Measurements from ENCODE around the gene CPT1A.

Gene CPT1A

DNA sequence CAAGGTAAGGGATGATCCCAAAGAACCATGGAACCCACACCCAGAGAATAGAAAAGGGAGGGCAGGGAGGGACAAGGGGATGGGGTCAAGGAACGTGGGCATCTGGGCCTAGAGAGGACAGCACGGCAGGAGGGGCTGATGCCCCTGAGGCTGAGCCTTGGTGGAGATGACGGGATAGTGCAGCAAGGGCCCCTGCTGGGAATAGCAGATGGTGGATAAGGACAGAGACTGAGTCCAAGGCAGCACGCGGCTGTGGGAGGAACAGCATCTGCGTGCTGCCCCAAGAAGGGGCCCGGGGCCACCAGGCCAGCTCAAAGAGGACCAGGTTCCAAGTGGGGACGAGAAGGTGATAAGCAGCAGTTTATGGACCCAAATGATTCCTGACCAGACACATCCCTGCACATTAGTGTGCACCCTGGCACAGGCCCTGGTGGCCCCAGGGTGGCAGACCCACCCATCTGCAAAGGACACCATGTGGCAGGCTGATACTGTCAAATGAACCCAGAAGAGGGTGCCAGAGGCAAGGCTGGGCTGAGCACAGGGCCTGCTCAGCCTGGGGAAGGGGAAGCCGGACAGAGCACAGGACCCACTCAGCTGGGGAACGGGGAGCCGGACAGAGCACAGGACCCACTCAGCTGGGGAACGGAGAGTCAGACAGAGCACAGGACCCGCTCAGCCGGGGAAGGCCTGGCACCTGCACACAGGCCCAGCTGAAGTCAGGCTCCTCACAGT is 77.6 kb downstream of the CPT1A start:
- Histone ChIP-seq H2AFZ (ENCODE audit: low read length) (no peak overlapping the region), H3K36me3 (ENCODE audit: insufficient read depth, low read length) (peaks cover 65% of the 10 kb centered on the region; the same call in 1 of the 2 replicates), H3K4me2 (ENCODE audit: low read depth, low read length, poor library complexity, severe bottlenecking) (no peak overlapping the region), H3K79me2 (ENCODE audit: insufficient read depth, low read length) (no peaks in the 10 kb centered on the region), H3F3A (ENCODE audit: low read depth) (no peaks in the 10 kb centered on the region), H3K27me3 (ENCODE audit: insufficient read depth, low read length, poor library complexity, severe bottlenecking) (no peaks in the 10 kb centered on the region), H3K4me1 (ENCODE audit: insufficient read depth, low read length, poor library complexity, severe bottlenecking) (no peaks in the 10 kb centered on the region), H3K9me2 (replicated peaks; ENCODE audit: low read depth, low read length) (no peaks in the 10 kb centered on the region), H3K9me3 (ENCODE audit: insufficient read depth, low read depth, low read length) (no peaks in the 10 kb centered on the region), H4K20me1 (ENCODE audit: insufficient read depth, low read length, poor library complexity, severe bottlenecking) (no peaks in the 10 kb centered on the region), H3K9ac (ENCODE audit: low read depth, low read length, poor library complexity, severe bottlenecking) (no peak overlapping the region), H3K4me3 (ENCODE audit: low read length, poor library complexity, severe bottlenecking) (no peak overlapping the region)
- no peak for TF ChIP-seq EZH2phosphoT487 (IDR thresholded peaks at IDR 0.05; ENCODE audit: borderline replicate concordance)
- TF ChIP-seq, protein P1, sequence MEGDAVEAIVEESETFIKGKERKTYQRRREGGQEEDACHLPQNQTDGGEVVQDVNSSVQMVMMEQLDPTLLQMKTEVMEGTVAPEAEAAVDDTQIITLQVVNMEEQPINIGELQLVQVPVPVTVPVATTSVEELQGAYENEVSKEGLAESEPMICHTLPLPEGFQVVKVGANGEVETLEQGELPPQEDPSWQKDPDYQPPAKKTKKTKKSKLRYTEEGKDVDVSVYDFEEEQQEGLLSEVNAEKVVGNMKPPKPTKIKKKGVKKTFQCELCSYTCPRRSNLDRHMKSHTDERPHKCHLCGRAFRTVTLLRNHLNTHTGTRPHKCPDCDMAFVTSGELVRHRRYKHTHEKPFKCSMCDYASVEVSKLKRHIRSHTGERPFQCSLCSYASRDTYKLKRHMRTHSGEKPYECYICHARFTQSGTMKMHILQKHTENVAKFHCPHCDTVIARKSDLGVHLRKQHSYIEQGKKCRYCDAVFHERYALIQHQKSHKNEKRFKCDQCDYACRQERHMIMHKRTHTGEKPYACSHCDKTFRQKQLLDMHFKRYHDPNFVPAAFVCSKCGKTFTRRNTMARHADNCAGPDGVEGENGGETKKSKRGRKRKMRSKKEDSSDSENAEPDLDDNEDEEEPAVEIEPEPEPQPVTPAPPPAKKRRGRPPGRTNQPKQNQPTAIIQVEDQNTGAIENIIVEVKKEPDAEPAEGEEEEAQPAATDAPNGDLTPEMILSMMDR (conservative IDR thresholded peaks at IDR 0.05; ENCODE audit: low read length), result no peak

DNA sequence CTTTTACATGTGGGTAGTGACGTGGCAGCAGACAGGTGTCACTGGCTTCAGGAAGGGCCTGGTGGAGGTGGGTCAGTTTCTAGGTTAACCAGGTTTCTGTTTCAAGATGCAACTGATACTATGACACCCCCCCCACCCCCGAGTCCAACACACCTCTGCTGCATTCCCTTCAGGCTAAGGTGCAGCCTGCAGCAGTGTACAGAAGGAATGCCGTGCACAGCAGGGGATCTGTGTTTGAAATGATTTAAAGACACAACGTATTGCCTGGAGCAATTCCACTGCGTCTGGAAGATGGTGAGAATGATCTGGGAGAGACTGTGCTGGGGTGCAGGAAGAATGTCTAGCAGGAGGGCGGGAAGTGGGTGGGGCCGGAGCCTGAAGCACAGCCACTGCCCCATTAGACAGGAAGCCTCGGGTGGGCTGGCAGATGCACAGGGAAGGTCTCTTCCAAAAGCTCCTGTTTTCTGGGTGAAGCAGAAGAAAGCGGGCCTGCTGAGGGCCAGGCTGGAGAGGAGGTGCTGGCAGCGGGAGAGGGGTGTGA is 78.5 kb downstream of the CPT1A start:
- H3K36me3 ChIP-seq (ENCODE audit: insufficient read depth, low read length), result peaks cover 65% of the 10 kb centered on the region; the same call in 1 of the 2 replicates
- no peaks in the 10 kb centered on the region for H3K9me3 ChIP-seq (ENCODE audit: insufficient read depth, low read depth, low read length)
- no peaks in the 10 kb centered on the region for H3K79me2 ChIP-seq (ENCODE audit: insufficient read depth, low read length)
- H2AFZ ChIP-seq (ENCODE audit: low read length), result no peak overlapping the region
- H3K9ac ChIP-seq (ENCODE audit: low read depth, low read length, poor library complexity, severe bottlenecking), result no peak overlapping the region
- no peaks in the 10 kb centered on the region for H3K9me2 ChIP-seq (replicated peaks; ENCODE audit: low read depth, low read length)
- H4K20me1 ChIP-seq (ENCODE audit: insufficient read depth, low read length, poor library complexity, severe bottlenecking), result no peaks in the 10 kb centered on the region
- H3F3A ChIP-seq (ENCODE audit: low read depth), result no peaks in the 10 kb centered on the region
- H3K4me3 ChIP-seq (ENCODE audit: low read length, poor library complexity, severe bottlenecking), result no peak overlapping the region
- no peaks in the 10 kb centered on the region for H3K4me1 ChIP-seq (ENCODE audit: insufficient read depth, low read length, poor library complexity, severe bottlenecking)
- no peaks in the 10 kb centered on the region for H3K27me3 ChIP-seq (ENCODE audit: insufficient read depth, low read length, poor library complexity, severe bottlenecking)
- H3K4me2 ChIP-seq (ENCODE audit: low read depth, low read length, poor library complexity, severe bottlenecking), result no peak overlapping the region
- TF ChIP-seq, protein P1 (conservative IDR thresholded peaks at IDR 0.05; ENCODE audit: low read length), result no peak
- no peak for TF ChIP-seq EZH2phosphoT487 (IDR thresholded peaks at IDR 0.05; ENCODE audit: borderline replicate concordance)

DNA sequence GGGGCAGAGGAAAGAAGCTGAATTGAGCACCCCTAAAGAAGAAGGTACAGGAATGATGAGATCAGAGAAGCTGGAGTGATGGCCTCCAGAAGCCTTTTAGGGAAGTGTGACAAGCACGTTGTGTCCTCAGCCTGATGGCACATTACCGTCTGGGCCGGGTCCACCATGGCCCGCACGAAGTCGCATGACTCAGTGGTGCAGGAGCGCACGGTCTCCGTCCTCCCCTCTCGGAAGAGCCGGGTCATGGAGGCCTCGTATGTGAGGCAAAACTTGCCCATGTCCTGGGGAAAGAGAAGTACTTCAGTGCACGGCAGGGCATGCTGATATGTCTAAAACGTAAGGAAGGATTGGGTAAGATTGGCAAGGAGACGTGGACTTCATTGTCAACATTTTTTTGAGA is 79.2 kb downstream of the CPT1A start:
- TF ChIP-seq, protein P1 (conservative IDR thresholded peaks at IDR 0.05; ENCODE audit: low read length), result no peak
- no peak overlapping the region for H3K4me2 ChIP-seq (ENCODE audit: low read depth, low read length, poor library complexity, severe bottlenecking)
- no peak overlapping the region for H3K9ac ChIP-seq (ENCODE audit: low read depth, low read length, poor library complexity, severe bottlenecking)
- H3K36me3 ChIP-seq (ENCODE audit: insufficient read depth, low read length), result peaks cover 69% of the 10 kb centered on the region; the same call in 1 of the 2 replicates
- H3K4me1 ChIP-seq (ENCODE audit: insufficient read depth, low read length, poor library complexity, severe bottlenecking), result no peaks in the 10 kb centered on the region
- H3F3A ChIP-seq (ENCODE audit: low read depth), result no peaks in the 10 kb centered on the region
- no peaks in the 10 kb centered on the region for H3K27me3 ChIP-seq (ENCODE audit: insufficient read depth, low read length, poor library complexity, severe bottlenecking)
- H2AFZ ChIP-seq (ENCODE audit: low read length), result no peak overlapping the region
- no peaks in the 10 kb centered on the region for H3K9me2 ChIP-seq (replicated peaks; ENCODE audit: low read depth, low read length)
- H3K79me2 ChIP-seq (ENCODE audit: insufficient read depth, low read length), result no peaks in the 10 kb centered on the region
- H4K20me1 ChIP-seq (ENCODE audit: insufficient read depth, low read length, poor library complexity, severe bottlenecking), result no peaks in the 10 kb centered on the region
- H3K9me3 ChIP-seq (ENCODE audit: insufficient read depth, low read depth, low read length), result no peaks in the 10 kb centered on the region
- no peak overlapping the region for H3K4me3 ChIP-seq (ENCODE audit: low read length, poor library complexity, severe bottlenecking)
